Subcutaneous adipose tissue (tissue), 4 donors: ENCODE results near the gene IKZF1. TPM values are rescaled to one million over a fixed set of nuclear protein-coding genes. Genes with fewer than 3 reads are reported as not detected.

Source experiments
- total RNA-seq, 4 donors: library from RNA; depleted of rRNA; stranded (reverse); fragments of >200 nt; gene quantifications; one replicate each; pipeline ENCODE4 v1.1.0, GENCODE V29; 2016
- TF ChIP-seq, protein P1 (sequence below): fragments of 450-650 bp; IDR thresholded peaks from one replicate; pipeline ENCODE4 v1.5.1; 2016; ENCODE audit warnings: low read depth, mild to moderate bottlenecking, control low read depth, antibody characterized with exemption, moderate library complexity

The IKZF1 gene
- total RNA-seq, 4 donors from 2014 or later: 10.0 to 49.3 (median 21.7) TPM

DNA sequence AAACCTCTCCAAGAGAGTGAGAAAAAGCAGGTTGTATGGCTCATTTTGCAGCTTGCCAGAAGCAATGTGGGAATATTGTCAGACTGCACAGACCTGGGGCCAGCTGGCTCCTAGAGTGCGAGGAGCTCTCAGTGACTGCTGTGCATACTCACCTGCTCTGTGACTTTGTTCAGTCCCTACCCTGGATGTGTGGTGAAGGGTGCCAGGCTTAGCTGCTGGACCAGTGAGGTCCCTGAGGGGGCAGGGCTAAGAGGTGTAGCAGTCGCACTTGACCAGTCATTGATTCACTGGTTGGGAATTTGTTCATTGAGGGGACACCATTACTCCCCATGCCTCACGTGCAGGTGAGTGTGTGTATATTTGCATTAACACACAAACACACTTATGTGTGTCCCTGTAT is 60.1 kb downstream of the IKZF1 start:
- TF ChIP-seq, protein P1, sequence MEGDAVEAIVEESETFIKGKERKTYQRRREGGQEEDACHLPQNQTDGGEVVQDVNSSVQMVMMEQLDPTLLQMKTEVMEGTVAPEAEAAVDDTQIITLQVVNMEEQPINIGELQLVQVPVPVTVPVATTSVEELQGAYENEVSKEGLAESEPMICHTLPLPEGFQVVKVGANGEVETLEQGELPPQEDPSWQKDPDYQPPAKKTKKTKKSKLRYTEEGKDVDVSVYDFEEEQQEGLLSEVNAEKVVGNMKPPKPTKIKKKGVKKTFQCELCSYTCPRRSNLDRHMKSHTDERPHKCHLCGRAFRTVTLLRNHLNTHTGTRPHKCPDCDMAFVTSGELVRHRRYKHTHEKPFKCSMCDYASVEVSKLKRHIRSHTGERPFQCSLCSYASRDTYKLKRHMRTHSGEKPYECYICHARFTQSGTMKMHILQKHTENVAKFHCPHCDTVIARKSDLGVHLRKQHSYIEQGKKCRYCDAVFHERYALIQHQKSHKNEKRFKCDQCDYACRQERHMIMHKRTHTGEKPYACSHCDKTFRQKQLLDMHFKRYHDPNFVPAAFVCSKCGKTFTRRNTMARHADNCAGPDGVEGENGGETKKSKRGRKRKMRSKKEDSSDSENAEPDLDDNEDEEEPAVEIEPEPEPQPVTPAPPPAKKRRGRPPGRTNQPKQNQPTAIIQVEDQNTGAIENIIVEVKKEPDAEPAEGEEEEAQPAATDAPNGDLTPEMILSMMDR: no peak

DNA sequence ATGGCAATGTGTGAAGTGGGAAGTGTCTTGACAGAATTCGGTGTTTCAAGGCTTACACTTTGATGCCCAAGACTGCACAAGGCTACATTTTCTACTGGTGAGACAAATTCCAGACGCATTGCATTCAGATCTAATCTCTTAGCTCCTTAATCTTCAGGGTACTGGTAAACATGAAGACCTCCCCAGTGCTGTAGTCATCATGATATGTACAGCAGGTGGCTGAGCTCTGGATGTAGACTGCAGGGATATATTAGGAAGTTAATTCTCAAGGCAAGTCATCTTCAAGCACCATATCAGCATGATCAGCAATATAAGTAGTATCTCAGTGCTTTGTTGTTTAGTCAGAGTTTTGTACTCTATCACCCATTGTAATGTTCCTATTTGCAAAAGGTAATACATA is 61.8 kb downstream of the IKZF1 start:
- TF ChIP-seq, protein P1: no peak

DNA sequence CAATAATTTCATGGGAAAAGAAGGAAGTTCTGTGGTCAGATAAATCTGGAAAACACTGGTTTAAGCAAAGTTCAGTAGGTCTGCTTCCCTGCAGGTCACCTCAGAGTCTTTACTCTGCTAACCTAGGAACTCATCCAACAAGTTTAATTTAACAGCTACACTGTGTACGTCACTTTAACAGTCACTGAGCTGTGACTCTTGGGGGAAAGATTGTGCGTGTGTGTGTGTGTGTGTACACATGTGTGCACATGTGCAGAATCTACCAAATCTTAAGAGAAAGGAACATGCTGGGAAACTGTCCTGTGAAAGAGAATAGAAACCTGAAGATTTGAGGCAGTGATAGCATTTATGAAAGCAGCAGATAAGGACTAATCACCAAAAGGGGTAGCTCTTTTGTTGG is 62.6 kb downstream of the IKZF1 start:
- TF ChIP-seq, protein P1: no peak

DNA sequence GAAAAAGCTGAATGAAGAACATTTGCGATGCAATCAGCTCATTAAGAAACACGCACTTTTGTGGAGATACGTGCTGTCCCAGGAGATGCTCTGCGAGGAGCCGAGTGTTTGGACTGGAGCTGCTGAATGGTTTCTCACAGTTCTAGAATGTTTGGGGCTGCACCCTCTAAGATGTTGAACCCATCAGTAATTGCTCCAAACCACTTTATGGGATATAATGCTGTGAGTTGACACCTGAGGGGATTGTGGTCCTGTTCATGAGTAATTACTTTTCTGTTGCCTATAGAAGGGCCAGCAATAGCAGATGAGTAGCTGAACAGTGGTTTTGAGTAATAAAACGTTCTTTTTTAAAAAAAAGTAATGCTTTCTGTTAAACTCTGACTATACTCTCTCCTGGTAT is 63.1 kb downstream of the IKZF1 start:
- TF ChIP-seq, protein P1: no peak

DNA sequence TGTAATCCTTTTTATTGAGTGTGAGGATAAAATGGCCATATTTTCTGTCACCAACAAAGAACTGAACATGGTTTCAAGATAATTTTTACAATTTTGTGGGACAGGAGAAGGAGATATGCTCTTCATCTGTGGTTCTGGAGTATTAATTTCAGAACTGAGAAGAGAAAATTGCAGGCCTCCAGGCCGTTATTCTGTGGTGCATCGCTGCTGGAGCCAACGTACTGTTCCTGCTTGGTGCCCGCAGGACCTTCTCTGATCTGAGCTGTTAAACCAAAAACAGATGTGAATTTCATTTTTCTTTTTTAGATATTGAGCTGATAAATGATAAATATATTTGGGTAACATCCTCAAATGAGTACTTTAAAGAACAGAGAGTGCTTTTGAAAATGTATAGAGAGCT is 63.9 kb downstream of the IKZF1 start:
- TF ChIP-seq, protein P1: no peak

DNA sequence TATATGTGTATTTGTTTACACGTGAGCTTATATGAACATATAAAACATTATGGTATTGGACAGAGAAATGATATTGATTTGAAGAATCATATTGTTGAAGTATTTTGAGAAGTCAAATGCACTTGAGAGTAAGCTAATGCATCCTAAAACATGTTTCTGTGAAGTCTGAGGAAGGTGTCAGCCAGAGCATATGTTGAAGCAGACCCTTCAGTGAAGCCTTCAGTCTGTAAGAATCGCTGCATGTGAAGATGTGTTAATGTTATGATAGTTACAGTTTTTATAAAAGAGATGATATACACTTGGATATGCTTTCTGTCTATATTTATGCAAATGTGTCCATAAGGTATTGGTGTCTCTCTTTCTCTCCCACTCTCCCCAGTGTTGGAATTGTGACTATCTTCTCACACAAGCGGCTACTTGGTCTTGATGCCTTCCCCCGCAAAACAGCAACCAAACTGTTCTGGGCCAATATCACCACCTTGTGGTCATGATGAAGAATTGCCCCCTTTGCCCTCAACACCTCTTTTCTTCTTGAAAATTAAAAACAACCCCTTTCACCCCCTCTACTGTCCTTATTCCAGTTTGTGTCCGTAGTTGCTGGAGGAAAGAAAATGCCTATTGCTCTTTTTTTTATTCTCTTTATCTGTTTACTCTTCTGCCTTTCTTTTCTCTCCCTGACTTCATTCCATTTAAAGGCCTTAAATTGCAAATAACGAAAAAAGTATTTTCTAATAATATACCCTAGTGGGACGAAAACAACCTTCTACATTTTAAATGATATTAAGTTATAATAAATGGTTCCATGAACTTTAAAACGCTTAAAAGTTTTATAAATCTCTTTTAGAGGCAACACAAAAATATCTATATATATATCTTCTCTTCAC is 64.9 kb downstream of the IKZF1 start:
- TF ChIP-seq, protein P1: no peak

DNA sequence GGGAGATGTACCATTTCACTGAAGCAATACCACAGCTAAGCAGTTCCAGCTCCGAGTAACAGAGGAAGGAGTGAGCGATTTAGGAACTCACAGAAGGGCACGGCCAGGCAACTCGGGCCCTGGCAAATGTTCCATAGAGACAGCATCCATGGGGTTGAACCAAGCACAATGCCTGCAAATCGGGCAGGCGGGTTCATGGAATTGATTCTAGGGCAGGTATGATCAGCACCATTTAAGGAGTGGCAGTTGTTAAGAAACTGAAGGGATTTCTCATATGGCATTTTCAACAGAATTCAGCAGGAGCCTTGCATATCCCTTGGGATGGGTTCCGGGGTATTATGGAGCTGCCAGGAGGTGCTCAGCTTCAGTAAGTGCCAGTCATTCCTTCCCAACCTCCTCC is 66.4 kb downstream of the IKZF1 start:
- TF ChIP-seq, protein P1: no peak
